T47D (cell line): Measurements from ENCODE around the gene ORAI3.

Experiments
- DNase-seq, 2 experiments: peaks; one replicate each; pipeline versions ENCODE4 v3.0.0 to v3.0.0-alpha.2; 2011 to 2012; ENCODE audit warnings: low read depth in 1 of 2, low spot score in 1 of 2
- JUND ChIP-seq: IDR thresholded peaks from 2 replicates; pipeline ENCODE4 v1.6.1; 2012; ENCODE audit warnings: low read depth
- in situ Hi-C: cut with HindIII; loops from 2 replicates; pipeline ENCODE4 v1.10.0; 2016; ENCODE audit warnings: low sequenced_read_pairs, low pct_unique_long_range_greater_than_20kb

The ORAI3 gene

DNA sequence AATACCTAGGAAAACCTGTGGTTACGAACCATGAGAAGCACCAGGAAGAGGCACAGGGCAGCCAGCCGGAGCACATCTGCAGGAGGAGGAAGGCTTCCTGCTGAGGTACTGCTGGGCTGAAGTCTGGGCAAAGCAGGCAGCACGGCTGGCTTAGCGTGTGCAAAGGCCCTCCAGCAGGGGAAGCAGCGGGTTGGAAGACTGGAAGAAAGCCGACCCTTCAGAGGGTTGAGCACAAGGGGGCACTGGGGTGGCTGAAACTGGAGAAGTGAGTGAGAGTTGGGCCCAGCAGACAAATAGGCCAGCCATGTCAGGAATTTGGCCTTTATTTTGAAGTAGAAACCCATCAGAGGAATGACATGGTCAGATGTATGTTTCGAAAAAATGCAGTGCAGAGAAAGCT, 24.0 kb downstream of the ORAI3 start:
- in situ Hi-C loops: no loop called here
- no peak for TF ChIP-seq JUND
- no peak for DNase-seq

DNA sequence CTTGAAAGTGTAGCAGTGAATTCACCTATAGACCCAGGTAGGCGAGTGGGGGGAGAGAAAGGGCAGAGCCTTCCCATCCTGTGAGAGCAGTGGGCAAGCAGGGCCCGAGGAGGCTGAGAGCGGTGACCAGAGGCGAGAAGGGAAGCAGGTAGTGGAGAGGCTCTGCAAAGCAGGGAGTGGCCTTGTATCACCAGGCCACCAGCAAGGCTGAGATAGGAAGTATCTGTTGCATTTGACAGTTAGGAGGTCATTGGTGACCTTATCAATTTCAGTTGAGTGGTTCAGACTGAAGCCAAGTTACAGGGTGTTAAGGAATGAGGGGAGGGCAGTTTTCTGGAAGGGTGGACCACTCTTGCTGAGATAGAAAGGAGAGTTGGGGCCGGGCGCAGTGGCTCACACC, 25.5 kb downstream of the ORAI3 start:
- no peak for TF ChIP-seq JUND
- in situ Hi-C loops: no loop called here
- no peak for DNase-seq

DNA sequence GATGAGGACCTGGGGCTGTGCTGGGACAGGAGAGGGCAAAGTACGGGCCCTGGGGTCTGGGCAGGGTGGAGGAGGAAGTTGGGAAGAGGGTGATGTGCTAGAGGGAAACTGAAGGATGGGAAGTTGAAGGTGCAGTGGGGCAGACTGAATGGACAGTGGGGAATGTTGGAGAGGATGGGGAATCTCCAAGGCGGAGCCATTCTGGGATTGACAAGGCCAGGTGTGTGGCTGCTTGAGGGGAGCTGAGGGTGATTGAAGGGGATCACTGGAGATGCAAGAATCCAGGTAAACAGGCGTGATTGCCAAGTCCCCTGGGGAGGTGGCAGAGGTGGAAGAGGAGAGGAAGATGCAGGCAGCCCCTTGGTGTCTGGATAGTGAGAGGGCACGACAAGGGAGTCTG, 27.6 kb downstream of the ORAI3 start:
- DNase-seq: no peak
- in situ Hi-C loops: no loop called here
- TF ChIP-seq JUND: no peak

DNA sequence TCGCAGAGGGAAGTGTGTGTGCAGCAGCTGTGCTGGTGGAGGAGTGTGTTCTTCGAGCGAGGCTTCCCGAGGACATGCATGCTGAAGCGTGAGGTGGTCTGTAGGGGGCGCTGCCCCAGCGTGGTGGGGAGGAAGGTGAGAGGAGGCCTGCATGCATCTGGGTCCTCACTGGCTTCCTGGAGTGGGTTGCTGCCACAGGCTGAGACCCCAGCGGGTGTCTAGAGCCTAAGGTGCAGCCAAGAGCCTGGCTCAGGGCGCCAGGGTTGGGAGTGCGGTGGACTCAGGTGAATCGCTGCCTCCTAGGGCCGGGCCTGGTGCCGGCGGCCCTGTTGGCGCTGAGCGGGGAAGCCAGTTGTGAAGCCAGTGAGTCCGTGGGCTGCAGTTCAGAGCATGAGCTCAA, 28.6 kb downstream of the ORAI3 start:
- no peak for TF ChIP-seq JUND
- DNase-seq: no peak

DNA sequence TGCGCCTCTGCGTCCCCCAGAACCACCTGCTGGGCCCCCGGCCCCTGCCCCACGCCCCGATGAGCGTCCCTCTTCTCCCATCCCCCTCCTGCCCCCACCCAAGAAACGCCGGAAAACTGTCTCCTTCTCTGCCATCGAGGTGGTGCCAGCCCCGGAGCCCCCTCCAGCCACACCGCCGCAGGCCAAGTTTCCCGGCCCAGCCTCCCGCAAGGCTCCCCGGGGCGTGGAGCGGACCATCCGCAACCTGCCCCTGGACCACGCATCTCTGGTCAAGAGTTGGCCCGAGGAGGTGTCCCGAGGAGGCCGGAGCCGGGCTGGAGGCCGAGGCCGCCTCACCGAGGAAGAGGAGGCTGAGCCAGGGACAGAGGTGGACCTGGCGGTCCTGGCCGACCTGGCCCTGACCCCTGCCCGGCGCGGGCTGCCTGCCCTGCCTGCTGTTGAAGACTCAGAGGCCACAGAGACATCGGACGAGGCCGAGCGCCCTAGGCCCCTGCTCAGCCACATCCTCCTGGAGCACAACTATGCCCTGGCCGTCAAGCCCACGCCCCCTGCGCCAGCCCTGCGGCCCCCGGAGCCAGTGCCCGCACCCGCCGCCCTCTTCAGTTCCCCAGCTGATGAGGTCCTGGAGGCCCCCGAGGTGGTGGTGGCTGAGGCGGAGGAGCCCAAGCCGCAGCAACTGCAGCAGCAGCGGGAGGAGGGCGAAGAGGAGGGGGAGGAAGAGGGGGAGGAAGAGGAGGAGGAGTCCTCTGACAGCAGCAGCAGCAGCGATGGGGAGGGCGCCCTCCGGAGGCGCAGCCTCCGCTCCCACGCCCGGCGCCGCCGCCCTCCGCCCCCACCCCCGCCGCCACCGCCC, 30.5 kb downstream of the ORAI3 start:
- TF ChIP-seq JUND: no peak
- no peak for DNase-seq
- in situ Hi-C loops: no loop called here

More for the DNA sequence above, 28.6 kb downstream of the ORAI3 start:
- in situ Hi-C loops: no loop called here

DNA sequence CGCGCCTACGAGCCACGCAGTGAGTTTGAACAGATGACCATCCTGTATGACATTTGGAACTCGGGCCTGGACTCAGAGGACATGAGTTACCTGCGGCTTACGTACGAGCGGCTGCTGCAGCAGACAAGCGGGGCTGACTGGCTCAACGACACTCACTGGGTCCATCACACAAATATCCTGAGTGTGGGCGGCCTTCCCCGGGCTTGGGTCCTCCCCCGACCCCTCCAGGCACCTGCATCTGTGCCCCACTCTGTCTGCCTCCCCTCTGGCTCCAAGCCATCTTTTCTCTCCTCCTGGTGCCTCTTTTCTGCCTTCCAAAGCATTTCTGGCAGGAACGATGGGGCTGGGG, 31.1 kb downstream of the ORAI3 start:
- no peak for DNase-seq
- no peak for TF ChIP-seq JUND
- in situ Hi-C loops: no loop called here

DNA sequence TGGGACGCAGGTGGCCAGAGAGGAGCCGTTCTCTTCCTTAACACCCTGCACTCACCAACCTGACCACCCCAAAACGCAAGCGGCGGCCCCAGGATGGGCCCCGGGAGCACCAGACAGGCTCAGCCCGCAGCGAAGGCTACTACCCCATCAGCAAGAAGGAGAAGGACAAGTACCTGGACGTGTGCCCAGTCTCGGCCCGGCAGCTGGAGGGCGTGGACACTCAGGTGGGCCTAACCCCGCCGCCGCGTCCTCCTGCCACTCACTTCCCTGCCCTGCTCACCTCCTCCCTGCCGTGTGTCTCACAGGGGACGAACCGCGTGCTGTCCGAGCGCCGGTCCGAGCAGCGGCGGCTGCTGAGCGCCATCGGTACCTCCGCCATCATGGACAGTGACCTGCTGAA, 31.6 kb downstream of the ORAI3 start:
- in situ Hi-C loops: no loop called here
- no peak for TF ChIP-seq JUND
- no peak for DNase-seq

DNA sequence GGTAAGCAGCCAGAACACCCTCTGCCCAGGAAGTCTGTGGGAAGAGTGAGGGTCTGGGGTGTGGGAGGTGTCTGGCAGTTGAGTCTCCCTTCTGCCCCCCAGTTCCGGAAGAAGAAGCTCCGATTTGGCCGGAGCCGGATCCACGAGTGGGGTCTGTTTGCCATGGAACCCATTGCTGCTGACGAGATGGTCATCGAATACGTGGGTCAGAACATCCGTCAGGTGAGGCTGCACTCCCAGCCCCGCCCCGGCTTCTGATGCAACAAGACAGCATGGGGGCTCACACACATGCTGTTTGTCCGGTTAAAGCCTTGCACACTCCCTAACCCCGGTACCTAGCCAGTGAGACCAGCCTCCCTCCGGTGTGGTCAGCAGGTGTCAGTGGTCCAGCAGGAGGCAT, 32.1 kb downstream of the ORAI3 start:
- TF ChIP-seq JUND: no peak
- in situ Hi-C loops: no loop called here
- DNase-seq: no peak

DNA sequence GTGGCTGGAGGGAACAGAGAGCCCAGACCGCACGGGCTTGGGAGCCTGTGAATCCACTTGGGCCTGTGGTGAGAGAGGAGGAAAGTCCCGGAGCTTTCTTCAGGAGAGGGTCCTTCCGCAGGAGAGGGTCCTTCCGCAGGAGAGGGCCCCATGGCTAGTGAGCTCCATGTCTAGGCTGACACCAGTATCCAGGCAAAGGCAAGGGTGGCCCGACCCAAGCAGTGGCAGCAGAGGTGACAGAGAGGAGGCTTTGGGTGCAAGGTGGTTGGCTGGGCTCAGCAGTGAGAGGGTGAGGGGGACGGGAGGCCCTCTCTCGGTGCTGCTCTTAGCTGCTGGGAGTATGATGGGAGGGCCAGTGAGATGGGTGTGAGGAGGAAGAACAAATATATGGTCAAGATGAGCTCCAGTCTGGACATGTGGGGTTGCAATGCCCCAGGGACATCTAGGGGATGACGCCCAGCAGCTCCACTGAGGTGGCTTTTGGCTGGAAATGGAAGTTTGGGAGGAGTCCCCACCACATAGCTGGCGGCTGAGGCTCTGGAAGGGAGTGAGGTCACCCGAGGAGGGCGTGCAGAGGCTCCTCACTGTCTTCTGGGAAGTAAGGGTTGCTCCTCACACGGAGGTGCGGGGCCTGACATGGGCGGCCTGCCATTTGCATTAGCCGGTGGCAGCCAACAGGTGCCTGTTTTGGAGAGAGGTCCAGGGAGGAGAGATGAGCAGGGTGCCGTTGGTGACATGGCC, 33.9 kb downstream of the ORAI3 start:
- no peak for DNase-seq
- in situ Hi-C loops: no loop called here
- TF ChIP-seq JUND: no peak

DNA sequence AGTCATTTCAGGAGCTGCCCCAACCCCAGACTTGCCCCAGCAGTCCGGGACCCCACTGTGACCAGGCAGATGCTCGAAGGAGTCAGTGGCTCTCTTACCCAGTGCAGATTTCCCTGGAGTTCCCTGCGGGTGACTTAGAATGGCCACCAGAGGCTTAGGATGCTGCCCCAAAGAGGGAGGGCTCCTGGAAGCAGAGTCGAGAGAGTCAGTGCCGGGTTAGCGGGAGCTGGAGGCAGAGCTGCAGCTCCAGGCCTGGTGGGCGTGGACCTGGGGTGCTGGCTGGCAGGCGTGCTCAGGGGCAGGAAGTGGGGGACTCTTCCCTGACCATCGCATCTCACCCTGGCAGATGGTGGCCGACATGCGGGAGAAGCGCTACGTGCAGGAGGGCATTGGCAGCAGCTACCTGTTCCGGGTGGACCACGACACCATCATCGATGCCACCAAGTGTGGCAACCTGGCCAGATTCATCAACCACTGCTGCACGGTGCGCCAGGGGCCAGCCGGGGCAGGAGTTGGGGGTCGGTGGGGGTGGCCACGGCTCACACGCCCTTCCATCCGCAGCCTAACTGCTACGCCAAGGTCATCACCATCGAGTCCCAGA, 34.5 kb downstream of the ORAI3 start:
- DNase-seq: no peak
- no peak for TF ChIP-seq JUND
- in situ Hi-C loops: no loop called here

DNA sequence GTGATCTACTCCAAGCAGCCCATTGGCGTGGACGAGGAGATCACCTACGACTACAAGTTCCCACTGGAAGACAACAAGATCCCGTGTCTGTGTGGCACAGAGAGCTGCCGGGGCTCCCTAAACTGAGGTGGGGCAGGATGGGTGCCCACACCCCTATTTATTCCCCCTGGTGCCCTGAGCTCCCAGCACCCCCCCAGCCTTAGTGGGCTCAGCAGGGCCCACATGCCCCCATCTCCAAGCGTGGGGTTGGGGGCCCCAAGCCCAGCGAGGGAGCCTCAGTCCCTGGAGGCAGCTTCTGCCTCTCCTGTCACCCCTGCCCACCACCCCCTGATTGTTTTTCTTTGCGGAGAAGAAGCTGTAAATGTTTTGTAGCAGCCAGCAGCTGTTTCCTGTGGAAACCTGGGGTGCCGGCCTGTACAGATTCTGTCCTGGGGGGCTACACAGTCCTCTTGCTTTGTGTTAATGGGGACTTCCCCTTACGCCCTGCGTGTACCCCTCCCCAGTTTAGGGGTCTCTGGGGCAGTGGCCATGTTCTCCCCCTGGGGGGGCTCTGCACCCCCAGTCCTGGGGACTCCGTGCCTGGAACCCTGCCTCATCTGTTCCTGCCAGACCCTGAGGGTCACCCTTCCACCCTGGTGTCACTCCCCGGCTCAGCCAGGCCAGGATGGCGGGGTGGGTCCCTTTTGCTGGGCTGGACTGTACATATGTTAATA, 35.2 kb downstream of the ORAI3 start:
- no peak for DNase-seq
- TF ChIP-seq JUND: no peak
- in situ Hi-C loops: no loop called here

DNA sequence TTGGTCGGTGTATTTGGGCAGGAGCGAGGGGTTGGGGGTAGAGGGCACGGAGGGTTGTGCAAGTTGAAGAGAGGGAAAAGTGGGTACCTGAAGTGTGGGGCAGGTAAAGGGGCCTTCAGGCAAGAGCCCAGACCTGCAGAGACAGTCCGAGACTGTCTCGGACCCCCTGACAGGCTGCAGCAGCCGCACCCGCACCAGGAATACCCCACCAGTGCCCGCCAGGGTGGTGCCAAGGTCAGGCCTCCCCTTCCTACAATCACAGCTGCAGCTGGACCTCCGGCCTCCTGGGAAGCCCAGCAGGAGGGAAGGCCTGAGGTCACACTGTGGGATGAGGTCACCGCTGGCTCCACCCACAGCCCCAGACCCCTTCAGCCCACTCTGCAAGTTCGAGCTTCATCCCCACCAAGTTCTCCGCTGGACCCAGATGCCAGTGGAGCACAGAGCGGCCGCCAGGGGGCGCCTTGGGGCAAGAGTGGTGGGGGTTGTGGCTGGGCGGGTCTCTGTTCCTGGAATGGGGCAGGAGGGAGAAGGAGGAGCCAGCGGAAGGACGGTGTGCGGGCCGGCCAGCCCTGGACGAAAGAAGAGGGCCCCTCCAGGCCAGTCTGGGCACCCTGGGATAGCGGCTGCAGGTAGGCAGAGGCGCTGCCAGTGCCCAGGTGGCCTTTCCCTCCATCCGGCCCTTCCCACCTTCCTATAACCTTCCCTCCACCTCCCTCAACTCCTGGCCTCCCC, 36.0 kb downstream of the ORAI3 start, which contains the start of gene HSD3B7:
TSS of gene HSD3B7 (plus strand) at position 539 of the 732 bp plus-strand sequence. CDS start 452 bp downstream, outside the sequence.
- no peak for TF ChIP-seq JUND
- DNase-seq: peak; percentile 88 to 97
- in situ Hi-C loops: no loop called here
